PC-9 (cell line): ENCODE measurements around the gene GPR22.

ENCODE experiments used
- CTCF ChIP-seq: fragments of 200-600 bp; sonication (generic); conservative IDR thresholded peaks from 2 replicates; pipeline ENCODE4 v1.6.1; 2017; ENCODE audit warnings: mixed run types, antibody characterized with exemption, mild to moderate bottlenecking, moderate library complexity
- EZH2 ChIP-seq: fragments of 200-600 bp; sonication (generic); IDR thresholded peaks from 2 replicates; pipeline ENCODE4 v1.8.0; 2017; ENCODE audit warnings: antibody characterized with exemption, low read depth

GRCh38 chr7:107439025-107439424 is 30.8 kb upstream of the GPR22 start:
- TF ChIP-seq CTCF (no peak), EZH2 (no peak)
